Central memory CD8-positive, alpha-beta T cell (primary cell): ENCODE data around the gene VAV1.

Source experiments
- ATAC-seq: fragments of 150-1000 bp; cut with Tn5 transposase; replicated peaks from 2 replicates; pipeline ENCODE4 v1.10.0; 2022; ENCODE audit warnings: mild to moderate bottlenecking, moderate FRiP score, moderate number of reproducible peaks; ENCODE audit not compliant: poor library complexity, severe bottlenecking; ENCODE audit errors: extremely low read depth
- DNase-seq, 2 donors: peaks; one replicate each; pipeline ENCODE4 v3.0.0; 2021; ENCODE audit warnings: low spot score in 2 of 2
- H3K27ac Mint-ChIP-seq: one replicate; pipeline ENCODE4 v1.8.0; 2022; ENCODE audit warnings: low read depth, mild to moderate bottlenecking, moderate library complexity, mixed read lengths
- H3K27me3 Mint-ChIP-seq: one replicate; pipeline ENCODE4 v1.8.0; 2022; ENCODE audit warnings: mixed read lengths
- H3K36me3 Mint-ChIP-seq: one replicate; pipeline ENCODE4 v1.8.0; 2022; ENCODE audit warnings: mild to moderate bottlenecking, moderate library complexity, mixed read lengths; ENCODE audit not compliant: insufficient read depth
- H3K4me1 Mint-ChIP-seq: one replicate; pipeline ENCODE4 v1.8.0; 2022; ENCODE audit warnings: mixed read lengths
- H3K4me3 Mint-ChIP-seq: one replicate; pipeline ENCODE4 v1.8.0; 2022; ENCODE audit warnings: mild to moderate bottlenecking, moderate library complexity, mixed read lengths
- H3K9me3 Mint-ChIP-seq: one replicate; pipeline ENCODE4 v1.8.0; 2022; ENCODE audit warnings: mixed read lengths

The VAV1 gene

DNA sequence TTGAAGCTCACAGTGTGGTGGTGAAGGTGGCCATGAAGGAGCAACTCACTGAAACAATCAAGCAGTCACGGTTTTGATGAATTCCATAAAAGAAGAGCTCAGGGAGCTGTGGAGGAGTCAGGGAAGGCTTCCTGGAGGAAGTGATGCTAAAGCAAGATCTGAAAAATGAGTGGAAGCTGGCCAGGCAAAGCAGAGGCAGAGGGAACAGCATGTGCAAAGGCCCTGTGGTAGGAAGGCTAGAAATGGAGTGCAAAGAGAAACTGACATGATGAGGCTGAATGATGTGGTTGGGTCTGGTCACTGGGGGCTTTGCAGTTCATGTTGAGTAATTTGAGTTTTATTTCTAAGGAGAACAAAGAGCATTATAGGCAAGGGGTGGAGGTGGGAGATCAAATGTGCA, 121.8 kb downstream of the VAV1 start:
- peaks cover 6% of the 10 kb centered on the region for H3K36me3 Mint-ChIP-seq
- ATAC-seq (no peak), DNase-seq (no peak)
- H3K27ac Mint-ChIP-seq, result no peak overlapping the region
- no peaks in the 10 kb centered on the region for H3K27me3 Mint-ChIP-seq
- no peak overlapping the region for H3K4me3 Mint-ChIP-seq
- peaks cover 33% of the 10 kb centered on the region for H3K4me1 Mint-ChIP-seq
- peaks cover 17% of the 10 kb centered on the region for H3K9me3 Mint-ChIP-seq

DNA sequence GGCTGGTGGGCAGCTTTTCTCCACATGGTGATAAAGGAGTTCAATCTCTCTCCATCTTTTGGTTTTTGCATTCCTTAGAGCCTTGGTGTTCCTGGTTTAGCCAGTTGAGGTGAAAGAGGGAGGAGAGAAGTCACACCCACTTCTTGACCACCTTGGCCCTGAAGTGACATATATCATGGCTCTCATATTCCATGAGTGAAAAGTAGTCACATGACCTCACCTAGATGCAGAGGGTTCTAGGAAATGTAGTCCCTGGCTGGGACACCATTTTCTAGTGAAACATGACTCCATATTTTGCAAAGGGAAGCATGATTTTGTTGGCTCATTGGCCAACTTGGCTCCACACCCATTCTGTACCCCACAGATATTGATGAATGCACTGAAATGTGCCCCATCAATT, 130.9 kb downstream of the VAV1 start:
- Mint-ChIP-seq H3K4me3 (no peak overlapping the region), H3K4me1 (no peaks in the 10 kb centered on the region), H3K27ac (no peak overlapping the region), H3K9me3 (peaks cover 19% of the 10 kb centered on the region), H3K27me3 (no peaks in the 10 kb centered on the region), H3K36me3 (peaks cover 3% of the 10 kb centered on the region)
- DNase-seq (no peak), ATAC-seq (no peak)

DNA sequence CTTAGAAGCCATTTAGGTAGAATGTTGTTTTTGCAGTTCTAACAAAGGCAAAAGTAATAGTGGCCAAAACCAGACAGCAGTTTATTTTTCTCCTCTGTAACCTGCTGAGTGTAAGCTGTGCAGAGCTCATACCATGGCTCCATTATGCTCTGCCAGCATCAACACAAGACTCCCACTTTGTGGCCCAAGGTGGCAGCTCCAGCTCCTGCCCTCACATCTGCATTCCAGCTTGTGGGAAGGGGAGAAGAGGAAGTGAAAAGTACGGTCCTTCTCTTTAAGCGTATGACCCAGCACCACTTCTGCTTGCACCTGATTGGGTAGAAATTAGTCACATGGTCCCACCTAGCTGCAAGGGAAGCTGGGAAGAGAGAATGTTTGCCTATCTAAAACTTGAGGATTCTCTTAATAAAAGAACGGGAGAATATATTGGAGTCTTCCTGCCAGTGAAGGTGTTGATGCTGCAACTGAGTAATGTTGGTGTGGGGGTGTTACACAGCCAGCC, 134.1 kb downstream of the VAV1 start:
- Mint-ChIP-seq H3K27me3 (no peaks in the 10 kb centered on the region), H3K4me3 (no peak overlapping the region), H3K9me3 (peaks cover 8% of the 10 kb centered on the region), H3K27ac (no peak overlapping the region), H3K4me1 (no peaks in the 10 kb centered on the region), H3K36me3 (peaks cover 1% of the 10 kb centered on the region)
- ATAC-seq, result no peak
- no peak for DNase-seq
